VCaP (cell line): ENCODE measurements around the gene LRRC4.

Source experiments
- H3K27ac ChIP-seq: fragments of 450-650 bp; 2 replicates; pipeline ENCODE4 v1.5.1; 2017
- CTCF ChIP-seq: fragments of 450-650 bp; conservative IDR thresholded peaks from 2 replicates; pipeline ENCODE4 v1.5.1; 2017; ENCODE audit warnings: mild to moderate bottlenecking, moderate library complexity

Gene LRRC4

GRCh38 chr7:128005117-128005516, 26.1 kb downstream of the LRRC4 start:
- H3K27ac ChIP-seq = no peak overlapping the region
- no peak for TF ChIP-seq CTCF

- no peak overlapping the region for H3K27ac ChIP-seq
- TF ChIP-seq CTCF = no peak
These were observed 26.6 kb downstream of the LRRC4 start for GRCh38 chr7:128004623-128005022.

DNA sequence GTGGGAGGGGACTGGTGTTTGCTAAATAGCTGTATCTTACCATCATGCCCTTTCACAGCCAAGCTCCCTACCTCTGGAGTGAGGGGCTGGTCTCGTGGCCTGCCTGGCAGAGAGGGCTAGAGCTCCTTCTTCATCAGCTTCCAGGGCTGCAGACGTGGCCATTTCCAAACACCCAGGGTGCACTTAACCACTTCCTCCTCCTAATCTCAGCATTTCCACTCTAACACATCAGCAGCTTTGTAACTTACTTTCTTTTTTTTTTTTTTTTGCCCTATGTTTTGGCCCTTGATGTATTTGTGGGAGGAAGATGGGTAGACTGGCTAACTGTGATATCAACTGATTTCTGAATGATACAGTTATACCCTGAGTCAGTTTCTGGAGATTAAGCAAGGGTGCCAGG, 27.4 kb downstream of the LRRC4 start:
- no peak for TF ChIP-seq CTCF
- no peak overlapping the region for H3K27ac ChIP-seq

- no peak for TF ChIP-seq CTCF
- no peak overlapping the region for H3K27ac ChIP-seq
These were observed 28.1 kb downstream of the LRRC4 start for GRCh38 chr7:128003167-128003566.

DNA sequence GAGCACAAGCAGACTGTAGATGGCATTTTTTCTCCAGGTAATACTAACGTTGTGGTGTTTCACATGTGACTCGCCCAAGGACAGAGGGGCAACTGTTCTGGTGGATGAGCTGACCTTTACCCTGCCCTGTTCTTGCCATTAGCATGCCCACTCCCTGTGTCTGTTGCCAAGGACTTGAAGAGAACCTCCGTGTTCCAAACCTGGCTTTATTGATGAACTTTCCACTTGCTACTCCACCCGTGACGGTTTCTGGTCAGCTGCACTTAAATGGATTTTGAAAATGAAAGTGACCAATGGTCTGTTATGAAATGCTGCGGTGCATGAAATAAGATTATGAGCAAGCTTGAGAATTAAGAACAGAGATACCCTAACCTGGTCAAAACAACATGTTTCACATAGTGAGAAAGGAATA, 30.4 kb downstream of the LRRC4 start:
- no peak for TF ChIP-seq CTCF
- H3K27ac ChIP-seq = no peak overlapping the region

GRCh38 chr7:128000048-128000447, 31.2 kb downstream of the LRRC4 start:
- no peak overlapping the region for H3K27ac ChIP-seq
- no peak for TF ChIP-seq CTCF

GRCh38 chr7:127998671-127999070, 32.6 kb downstream of the LRRC4 start:
- H3K27ac ChIP-seq = no peak overlapping the region
- no peak for TF ChIP-seq CTCF
